ENCODE data around the gene MRAS. TPM values are rescaled to one million over a fixed set of nuclear protein-coding genes. Genes with fewer than 3 reads are reported as not detected.

MRAS gene
- polyA plus RNA-seq, 1 donor from 2014 or later = 52.8 TPM

DNA sequence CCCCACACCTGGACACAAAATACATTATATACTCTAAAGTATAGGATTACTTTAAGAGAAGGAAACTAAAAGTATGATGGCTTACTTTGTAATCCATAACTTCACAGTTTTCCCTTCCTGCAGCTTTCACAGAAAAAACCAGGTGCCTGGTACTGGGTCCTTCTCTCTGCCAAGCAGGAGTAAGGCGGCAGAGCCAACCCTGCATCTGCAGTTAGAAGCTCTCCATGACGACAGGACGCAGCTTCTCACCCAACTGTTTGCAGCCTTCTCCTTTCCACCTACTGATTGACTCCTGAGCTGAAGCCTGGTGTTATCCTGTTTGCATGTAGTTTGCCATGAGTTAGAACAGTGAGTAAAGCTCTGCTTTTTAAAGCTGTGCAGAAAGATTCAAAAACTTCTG is 6.7 kb downstream of the MRAS start:
- Histone ChIP-seq H2AFZ (ENCODE audit: low read depth, low read length) (no peak overlapping the region), H3F3A (ENCODE audit: insufficient read depth, low read length, poor library complexity, severe bottlenecking) (no peaks in the 10 kb centered on the region), H3K4me3 (ENCODE audit: low read length) (no peak overlapping the region), H3K27me3 (ENCODE audit: insufficient read depth, low read depth, low read length) (no peaks in the 10 kb centered on the region), H3K9me2 (ENCODE audit: insufficient read depth, low read length) (no peaks in the 10 kb centered on the region), H3K9me3 (ENCODE audit: low read length) (no peaks in the 10 kb centered on the region), H3K27ac (ENCODE audit: low read length) (no peak overlapping the region), H4K20me1 (ENCODE audit: insufficient read depth) (no peaks in the 10 kb centered on the region), H3K36me3 (ENCODE audit: insufficient read depth, low read length) (no peaks in the 10 kb centered on the region), H3K79me2 (replicated peaks; ENCODE audit: insufficient read depth, low read length) (no peaks in the 10 kb centered on the region), H3K4me2 (ENCODE audit: low read length) (no peak overlapping the region), H3K9ac (ENCODE audit: low read length) (no peak overlapping the region)
- TF ChIP-seq MXI1 (conservative IDR thresholded peaks at IDR 0.05; ENCODE audit: poor library complexity, severe bottlenecking) (no peak), SMC3 (conservative IDR thresholded peaks at IDR 0.05; ENCODE audit: poor library complexity) (no peak), POLR2AphosphoS5 (IDR thresholded peaks at IDR 0.05) (no peak), EZH2 (IDR thresholded peaks at IDR 0.05; ENCODE audit: borderline replicate concordance, insufficient read depth, low read length, poor library complexity, severe bottlenecking) (no peak), REST (IDR thresholded peaks at IDR 0.05; ENCODE audit: borderline replicate concordance) (no peak), TAF1 (IDR thresholded peaks at IDR 0.05; ENCODE audit: low read depth) (no peak), CTCF (IDR thresholded peaks at IDR 0.05; ENCODE audit: poor library complexity, severe bottlenecking) (no peak), RAD21 (conservative IDR thresholded peaks at IDR 0.05) (no peak), EP300 (conservative IDR thresholded peaks at IDR 0.05; ENCODE audit: poor library complexity, severe bottlenecking) (no peak)

- H3K4me3 ChIP-seq (ENCODE audit: low read length) = no peak overlapping the region
- no peaks in the 10 kb centered on the region for H3F3A ChIP-seq (ENCODE audit: insufficient read depth, low read length, poor library complexity, severe bottlenecking)
- no peaks in the 10 kb centered on the region for H3K79me2 ChIP-seq (replicated peaks; ENCODE audit: insufficient read depth, low read length)
- H3K9me2 ChIP-seq (ENCODE audit: insufficient read depth, low read length) = no peaks in the 10 kb centered on the region
- no peak overlapping the region for H3K27ac ChIP-seq (ENCODE audit: low read length)
- no peak overlapping the region for H3K4me2 ChIP-seq (ENCODE audit: low read length)
- H2AFZ ChIP-seq (ENCODE audit: low read depth, low read length) = no peak overlapping the region
- no peaks in the 10 kb centered on the region for H3K36me3 ChIP-seq (ENCODE audit: insufficient read depth, low read length)
- H3K9me3 ChIP-seq (ENCODE audit: low read length) = no peaks in the 10 kb centered on the region
- no peak overlapping the region for H3K9ac ChIP-seq (ENCODE audit: low read length)
- no peak for TF ChIP-seq TAF1 (IDR thresholded peaks at IDR 0.05; ENCODE audit: low read depth)
- TF ChIP-seq SMC3 (conservative IDR thresholded peaks at IDR 0.05; ENCODE audit: poor library complexity) = no peak
- no peaks in the 10 kb centered on the region for H4K20me1 ChIP-seq (ENCODE audit: insufficient read depth)
- H3K27me3 ChIP-seq (ENCODE audit: insufficient read depth, low read depth, low read length) = no peaks in the 10 kb centered on the region
Observed at GRCh38 chr3:138356730-138357405, 8.5 kb downstream of the MRAS start.
